OCI-LY3 (cell line): Measurements from ENCODE around the gene NT5DC4.

Experiments
- EZH2phosphoT487 ChIP-seq: fragments of 200-600 bp; shearing (Covaris generic); IDR thresholded peaks from 2 replicates; pipeline ENCODE4 v1.6.1; 2018; ENCODE audit warnings: antibody characterized with exemption, mixed run types, low read depth
- TF ChIP-seq, protein P1 (sequence below): fragments of 200-600, 300-600 bp; sonication (generic); IDR thresholded peaks from 2 replicates; pipeline ENCODE4 v1.5.1; 2014; ENCODE audit warnings: antibody characterized with exemption, low read length, low read depth

DNA sequence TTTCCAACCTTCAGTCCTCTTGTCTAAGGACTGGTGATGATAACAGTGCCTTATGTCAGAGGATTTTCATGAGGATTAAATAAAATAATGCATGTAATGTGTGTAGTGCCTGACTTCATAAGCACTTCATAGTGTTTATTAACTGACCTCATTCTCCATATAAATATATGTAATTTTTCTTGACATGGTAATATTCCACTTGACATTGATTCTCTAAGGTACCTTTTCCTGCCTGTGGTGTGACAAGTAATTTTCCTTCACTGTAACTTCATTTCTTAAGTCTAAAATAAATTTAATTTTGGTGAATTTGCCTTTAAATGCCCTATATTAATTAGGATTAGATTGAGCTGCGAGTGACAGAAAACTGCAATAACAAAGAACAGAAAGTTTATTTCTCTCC, 47.8 kb upstream of the NT5DC4 start:
- TF ChIP-seq, protein P1, sequence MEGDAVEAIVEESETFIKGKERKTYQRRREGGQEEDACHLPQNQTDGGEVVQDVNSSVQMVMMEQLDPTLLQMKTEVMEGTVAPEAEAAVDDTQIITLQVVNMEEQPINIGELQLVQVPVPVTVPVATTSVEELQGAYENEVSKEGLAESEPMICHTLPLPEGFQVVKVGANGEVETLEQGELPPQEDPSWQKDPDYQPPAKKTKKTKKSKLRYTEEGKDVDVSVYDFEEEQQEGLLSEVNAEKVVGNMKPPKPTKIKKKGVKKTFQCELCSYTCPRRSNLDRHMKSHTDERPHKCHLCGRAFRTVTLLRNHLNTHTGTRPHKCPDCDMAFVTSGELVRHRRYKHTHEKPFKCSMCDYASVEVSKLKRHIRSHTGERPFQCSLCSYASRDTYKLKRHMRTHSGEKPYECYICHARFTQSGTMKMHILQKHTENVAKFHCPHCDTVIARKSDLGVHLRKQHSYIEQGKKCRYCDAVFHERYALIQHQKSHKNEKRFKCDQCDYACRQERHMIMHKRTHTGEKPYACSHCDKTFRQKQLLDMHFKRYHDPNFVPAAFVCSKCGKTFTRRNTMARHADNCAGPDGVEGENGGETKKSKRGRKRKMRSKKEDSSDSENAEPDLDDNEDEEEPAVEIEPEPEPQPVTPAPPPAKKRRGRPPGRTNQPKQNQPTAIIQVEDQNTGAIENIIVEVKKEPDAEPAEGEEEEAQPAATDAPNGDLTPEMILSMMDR = no peak
- TF ChIP-seq EZH2phosphoT487 = no peak
